CD4-positive, alpha-beta T cell (primary cell): ENCODE measurements around the gene ZNF69. TPM values are rescaled to one million over a fixed set of nuclear protein-coding genes. Genes with fewer than 3 reads are reported as not detected.
"Not testable (repeated sequence)": the region's sequence is repeated elsewhere in the genome, so short reads cannot be mapped to it uniquely, and the experiment has no call there.

ENCODE experiments used
- ATAC-seq: fragments of 200-7000 bp; cut with Tn5 transposase; one replicate; pipeline ENCODE4 v1.10.0; 2022; ENCODE audit warnings: mild to moderate bottlenecking; ENCODE audit not compliant: poor library complexity
- CTCF ChIA-PET: fragments of 350-600 bp; sonication (Branson Sonifier 250); formaldehyde crosslinking; loops from one replicate; lab custom pipeline; 2021; ENCODE audit warnings: antibody characterized with exemption, inconsistent platforms; lab: Charles Lee
- POLR2A ChIA-PET: fragments of 350-600 bp; sonication (Branson Sonifier 250); formaldehyde crosslinking; loops from one replicate; lab custom pipeline; 2021; ENCODE audit warnings: antibody characterized with exemption, inconsistent platforms; lab: Charles Lee
- DNase-seq, 14 experiments: peaks; one replicate each; pipeline ENCODE4 v3.0.0-alpha.2; 2013 to 2020; ENCODE audit warnings: mixed read lengths in 2 of 14
- H3K27ac ChIP-seq, 2 donors: one replicate each; pipeline versions ENCODE4 v1.5.1 to v1.7.0; 2013; ENCODE audit warnings: low read length in 2 of 2, low read depth in 1 of 2, mild to moderate bottlenecking in 1 of 2
- H3K27me3 ChIP-seq, 2 experiments: 1 replicate in 1 of 2; 2 replicates in 1 of 2; pipeline versions ENCODE4 v1.6.1 to v1.7.0; 2013; ENCODE audit warnings: low read length in 2 of 2, control low read depth in 1 of 2, mild to moderate bottlenecking in 1 of 2, moderate library complexity in 1 of 2; ENCODE audit not compliant: insufficient read depth in 2 of 2, control insufficient read depth in 1 of 2
- H3K36me3 ChIP-seq: one replicate; pipeline ENCODE4 v1.6.1; 2013; ENCODE audit warnings: low read length, control low read depth; ENCODE audit not compliant: insufficient read depth
- H3K4me1 ChIP-seq: one replicate; pipeline ENCODE4 v1.6.1; 2013; ENCODE audit warnings: low read length, control low read depth; ENCODE audit not compliant: insufficient read depth
- H3K4me3 ChIP-seq: one replicate; pipeline ENCODE4 v1.5.1; 2013; ENCODE audit warnings: mild to moderate bottlenecking, low read length, moderate library complexity
- H3K9me3 ChIP-seq, 2 experiments: 1 replicate in 1 of 2; 2 replicates in 1 of 2; pipeline versions ENCODE4 v1.6.1 to v1.7.0; 2013; ENCODE audit warnings: low read length in 2 of 2, mild to moderate bottlenecking in 2 of 2, control low read depth in 1 of 2, moderate library complexity in 1 of 2; ENCODE audit not compliant: control insufficient read depth in 1 of 2, insufficient read depth in 1 of 2
- H3K27ac Mint-ChIP-seq: one replicate; pipeline ENCODE4 v1.8.0; 2020; ENCODE audit warnings: mixed read lengths
- H3K27me3 Mint-ChIP-seq: one replicate; pipeline ENCODE4 v1.8.0; 2021; ENCODE audit warnings: mixed read lengths
- H3K36me3 Mint-ChIP-seq: one replicate; pipeline ENCODE4 v1.8.0; 2021; ENCODE audit warnings: low read depth, mixed read lengths
- H3K4me1 Mint-ChIP-seq: one replicate; pipeline ENCODE4 v1.8.0; 2021; ENCODE audit warnings: low read depth, mixed read lengths
- H3K4me3 Mint-ChIP-seq: one replicate; pipeline ENCODE4 v1.8.0; 2020; ENCODE audit warnings: mild to moderate bottlenecking, mixed read lengths
- H3K9me3 Mint-ChIP-seq: one replicate; pipeline ENCODE4 v1.8.0; 2020; ENCODE audit warnings: mixed read lengths
- intact Hi-C, 2 experiments: fragments of 100-400 bp; cut with DNase I in 1 of 2; cut with micrococcal nuclease in 1 of 2; formaldehyde crosslinking; loops; one replicate each; pipeline versions ENCODE4 v1.15.1 to v1.9.0; 2023 to 2025; cut with DNase I, micrococcal nuclease
- total RNA-seq, 174 experiments: library from RNA in 2 of 174; stranded (reverse) in 2 of 174; gene quantifications; one replicate each; pipeline ENCODE4 v1.2.3 and lab custom pipeline; 2021 to 2026
- TF ChIP-seq, protein P1 (sequence below): fragments of 200-600 bp; IDR thresholded peaks from one replicate; pipeline ENCODE4 v1.8.0; 2022; ENCODE audit warnings: antibody characterized with exemption, mild to moderate bottlenecking

The ZNF69 gene
- total RNA-seq, 2 experiments from 2014 or later = 2.4 to 3.5 TPM

DNA sequence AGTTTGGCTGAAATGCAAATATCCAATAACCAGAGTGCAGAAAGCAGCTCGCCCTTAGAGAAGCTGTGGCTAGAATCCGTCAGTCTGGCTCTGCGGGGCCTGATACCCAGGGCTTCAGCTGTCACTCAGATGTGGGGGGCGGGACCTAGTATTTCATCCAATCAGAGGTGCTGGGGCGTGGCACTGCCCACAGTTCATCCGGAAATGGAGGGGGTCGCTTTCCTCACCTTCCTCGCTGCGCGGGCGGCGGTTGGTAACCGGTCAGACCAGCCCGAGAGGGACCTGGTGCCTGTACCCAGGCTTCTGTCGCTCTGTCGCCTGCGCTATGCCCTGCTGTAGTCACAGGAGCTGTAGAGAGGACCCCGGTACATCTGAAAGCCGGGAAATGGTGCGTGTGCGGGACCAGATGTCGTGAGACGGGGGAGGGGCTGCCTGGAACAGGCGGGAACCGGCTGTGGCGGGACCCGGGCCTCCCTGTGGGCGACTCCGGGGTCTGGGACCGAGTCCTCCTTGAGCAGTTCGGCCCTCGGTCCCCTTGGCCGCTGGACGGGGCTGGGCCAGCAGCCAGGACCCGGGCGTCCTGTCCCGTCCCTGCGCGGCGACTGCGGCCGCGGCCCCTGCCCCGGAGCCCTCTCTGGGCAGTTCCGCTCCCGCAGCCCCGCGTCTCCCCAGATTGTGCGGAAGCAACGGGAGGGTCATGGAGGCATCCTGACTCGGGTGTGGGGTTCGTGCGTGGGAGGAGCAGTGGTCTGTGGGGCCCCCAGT lies 37.5 kb downstream of the ZNF69 start, which contains the start of gene ZNF700:
ZNF700 (plus strand) TSS at position 222 of the 765 bp plus-strand sequence; CDS start at position 326, 104 bp downstream.
- Histone ChIP-seq H3K9me3 (peaks cover 0 to 4% of the 10 kb centered on the region in 2 experiments), H3K27ac (peak within 1 kb of the TSS; percentile 88 to 90), H3K4me1 (peaks cover 43% of the 10 kb centered on the region), H3K4me3 (peak within 1 kb of the TSS; percentile 96), H3K36me3 (peaks cover 3% of the 10 kb centered on the region), H3K27me3 (no peaks in the 10 kb centered on the region)
- peak within 1 kb of the TSS; percentile 96 for H3K27ac Mint-ChIP-seq
- H3K36me3 Mint-ChIP-seq = peaks cover 37% of the 10 kb centered on the region
- intact Hi-C loops = loop anchor here (1.0 to 5.0 kb wide), 4 partner anchors 39 to 742 kb away; partner anchors contain the start of genes MAN2B1 (in 1 of the 2), WDR83 (in 1 of the 2), ZNF491 (in 1 of the 2) and ZNF844 (in 1 of the 2)
- no peaks in the 10 kb centered on the region for H3K27me3 Mint-ChIP-seq
- no peaks in the 10 kb centered on the region for H3K9me3 Mint-ChIP-seq
- ChIA-PET CTCF (interaction anchor here (2.0 to 3.9 kb wide), 7 partner anchors 39 to 216 kb away, joined by 5 to 79 read pairs (median 25); partner anchors contain the start of genes ZNF20, ZNF491 and ZNF763), POLR2A (interaction anchor here (0.5 to 4.0 kb wide), 15 partner anchors 39 to 408 kb away, joined by 3 to 65 read pairs (median 4); partner anchors contain the start of genes ZNF136, ZNF20, ZNF439 and ZNF44)
- peak within 1 kb of the TSS; percentile 98 for H3K4me3 Mint-ChIP-seq
- TF ChIP-seq, protein P1, sequence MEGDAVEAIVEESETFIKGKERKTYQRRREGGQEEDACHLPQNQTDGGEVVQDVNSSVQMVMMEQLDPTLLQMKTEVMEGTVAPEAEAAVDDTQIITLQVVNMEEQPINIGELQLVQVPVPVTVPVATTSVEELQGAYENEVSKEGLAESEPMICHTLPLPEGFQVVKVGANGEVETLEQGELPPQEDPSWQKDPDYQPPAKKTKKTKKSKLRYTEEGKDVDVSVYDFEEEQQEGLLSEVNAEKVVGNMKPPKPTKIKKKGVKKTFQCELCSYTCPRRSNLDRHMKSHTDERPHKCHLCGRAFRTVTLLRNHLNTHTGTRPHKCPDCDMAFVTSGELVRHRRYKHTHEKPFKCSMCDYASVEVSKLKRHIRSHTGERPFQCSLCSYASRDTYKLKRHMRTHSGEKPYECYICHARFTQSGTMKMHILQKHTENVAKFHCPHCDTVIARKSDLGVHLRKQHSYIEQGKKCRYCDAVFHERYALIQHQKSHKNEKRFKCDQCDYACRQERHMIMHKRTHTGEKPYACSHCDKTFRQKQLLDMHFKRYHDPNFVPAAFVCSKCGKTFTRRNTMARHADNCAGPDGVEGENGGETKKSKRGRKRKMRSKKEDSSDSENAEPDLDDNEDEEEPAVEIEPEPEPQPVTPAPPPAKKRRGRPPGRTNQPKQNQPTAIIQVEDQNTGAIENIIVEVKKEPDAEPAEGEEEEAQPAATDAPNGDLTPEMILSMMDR = no peak
- peaks cover 42% of the 10 kb centered on the region for H3K4me1 Mint-ChIP-seq
- DNase-seq = peak; percentile 82 to 94 (median 89)
- ATAC-seq = peak; percentile 86

DNA sequence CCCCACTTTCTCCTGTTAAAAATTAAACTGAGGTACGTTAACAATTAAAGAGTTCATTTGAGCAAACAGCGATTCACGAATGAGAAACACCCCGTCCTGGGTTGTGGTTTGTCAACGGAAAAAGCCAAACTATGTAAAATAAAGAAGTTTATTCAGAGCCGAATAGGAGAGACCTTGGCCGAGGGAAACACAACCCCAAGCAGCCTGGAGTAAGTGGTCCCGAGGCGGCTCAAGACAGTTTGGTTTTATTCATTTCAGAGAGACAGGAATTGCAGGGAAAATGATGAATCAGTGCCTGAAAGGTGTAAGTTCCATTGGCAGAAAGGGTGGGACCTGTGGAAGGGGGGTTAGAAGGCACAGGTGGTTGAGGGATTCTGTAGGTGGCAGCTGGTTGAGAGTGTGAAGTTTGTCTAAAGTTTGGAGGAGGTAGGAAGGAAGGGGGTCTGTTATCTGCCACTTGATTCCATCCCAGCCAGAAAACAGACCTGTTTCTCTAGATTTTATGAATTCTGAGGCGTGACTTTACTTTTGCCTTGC lies 38.1 kb downstream of the ZNF69 start:
- Histone ChIP-seq H3K4me3 (peak overlapping the region; percentile 96), H3K27ac (peak overlapping the region; percentile 88 to 90), H3K4me1 (peaks cover 43% of the 10 kb centered on the region)
- not testable (repeated sequence) for H3K36me3 ChIP-seq, ATAC-seq, H3K27me3 Mint-ChIP-seq, DNase-seq, H3K9me3 ChIP-seq, H3K27me3 ChIP-seq, H3K9me3 Mint-ChIP-seq
- Mint-ChIP-seq H3K4me3 (peak overlapping the region; percentile 89), H3K36me3 (peaks cover 44% of the 10 kb centered on the region), H3K4me1 (peaks cover 48% of the 10 kb centered on the region), H3K27ac (peak overlapping the region; percentile 96)
- POLR2A ChIA-PET = interaction anchor here (0.7 to 2.4 kb wide), 4 partner anchors 39 to 159 kb away, joined by 3 to 34 read pairs (median 4); partner anchors contain the start of genes ZNF441, ZNF491 and ZNF763
- intact Hi-C loops = loop anchor here (1.0 to 2.0 kb wide), 3 partner anchors 10 to 139 kb away; partner anchors contain the start of genes ZNF491 (in 1 of the 2) and ZNF844 (in 1 of the 2)
- CTCF ChIA-PET = interaction anchor here (2.8 kb wide), 1 partner anchor 215 kb away, joined by 29 read pairs; the partner anchor contains the start of gene ZNF20

DNA sequence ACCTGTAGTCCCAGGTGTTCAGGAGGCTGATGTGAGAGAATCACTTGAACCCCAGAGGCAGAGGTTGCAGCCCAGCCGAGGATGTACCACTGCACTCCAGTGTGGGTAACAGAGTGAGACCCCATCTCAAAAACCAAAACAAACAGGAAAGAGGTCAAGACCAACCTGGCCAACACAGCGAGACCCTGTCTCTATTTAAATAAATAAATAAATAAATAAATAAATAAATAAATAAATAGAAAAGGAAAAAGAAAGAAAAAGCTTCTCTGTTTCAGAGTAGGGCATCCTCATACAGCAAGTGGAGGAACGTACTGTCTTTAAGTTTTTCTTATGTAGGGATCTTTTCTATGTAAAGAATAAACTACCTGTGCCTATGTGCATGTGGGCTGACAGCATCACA lies 39.6 kb downstream of the ZNF69 start:
- ATAC-seq (no peak), DNase-seq (no peak)
- peaks cover 53% of the 10 kb centered on the region for H3K36me3 Mint-ChIP-seq
- H3K27me3 ChIP-seq = no peaks in the 10 kb centered on the region
- H3K9me3 Mint-ChIP-seq = no peaks in the 10 kb centered on the region
- TF ChIP-seq, protein P1 = no peak
- POLR2A ChIA-PET = no interaction called here
- no peak overlapping the region for H3K27ac ChIP-seq
- H3K4me3 ChIP-seq = no peak overlapping the region
- H3K27me3 Mint-ChIP-seq = no peaks in the 10 kb centered on the region
- peaks cover 0 to 7% of the 10 kb centered on the region in 2 experiments for H3K9me3 ChIP-seq
- H3K4me3 Mint-ChIP-seq = peak overlapping the region; percentile 89
- peak overlapping the region; percentile 96 for H3K27ac Mint-ChIP-seq
- peaks cover 3% of the 10 kb centered on the region for H3K36me3 ChIP-seq
- CTCF ChIA-PET = interaction anchor here (1.0 kb wide), 1 partner anchor 61 kb away, joined by 5 read pairs; no protein-coding TSS in a partner anchor
- H3K4me1 Mint-ChIP-seq = peaks cover 56% of the 10 kb centered on the region
- peaks cover 43% of the 10 kb centered on the region for H3K4me1 ChIP-seq
- intact Hi-C loops = no loop called here
